Fibroblast of gingiva (primary cell): Measurements from ENCODE around the gene PTPRN2.
A peak's percentile ranks its signal among the peaks of the same experiment; 100 is the strongest.
"Not testable (repeated sequence)": the region's sequence is repeated elsewhere in the genome, so short reads cannot be mapped to it uniquely, and the experiment has no call there.

ENCODE experiments used
- DNase-seq: peaks from one replicate; pipeline ENCODE4 v3.0.0-alpha.2; 2011; ENCODE audit warnings: low read depth

PTPRN2 gene

GRCh38 chr7:158587162-158588084 lies at the start of gene PTPRN2:
TSS of gene PTPRN2 (minus strand) at chr7:158587823.
- DNase-seq, result peak; percentile 39

- no peak for DNase-seq
Observed at GRCh38 chr7:158633055-158633956, 45.7 kb upstream of the PTPRN2 start.

- no peak for DNase-seq
Observed at GRCh38 chr7:158631574-158632195, 44.1 kb upstream of the PTPRN2 start.

- not testable (repeated sequence) for DNase-seq
Observed at GRCh38 chr7:158626289-158626688, 38.7 kb upstream of the PTPRN2 start.

- no peak for DNase-seq
Observed at GRCh38 chr7:158623241-158623640, 35.6 kb upstream of the PTPRN2 start.

GRCh38 chr7:158620839-158621441 lies 33.3 kb upstream of the PTPRN2 start:
- no peak for DNase-seq

- DNase-seq, result no peak
Observed at GRCh38 chr7:158620418-158620817, 32.8 kb upstream of the PTPRN2 start.

GRCh38 chr7:158618745-158619140 lies 31.1 kb upstream of the PTPRN2 start:
- no peak for DNase-seq

GRCh38 chr7:158617737-158618128 lies 30.1 kb upstream of the PTPRN2 start:
- peak; percentile 9 for DNase-seq

- no peak for DNase-seq
Observed at GRCh38 chr7:158616050-158616449, 28.4 kb upstream of the PTPRN2 start.

- DNase-seq, result peak; percentile 73
Observed at GRCh38 chr7:158614700-158615099, 27.1 kb upstream of the PTPRN2 start.

- no peak for DNase-seq
Observed at GRCh38 chr7:158613481-158613880, 25.9 kb upstream of the PTPRN2 start.

GRCh38 chr7:158612546-158612945 lies 24.9 kb upstream of the PTPRN2 start:
- no peak for DNase-seq

- DNase-seq, result no peak
Observed at GRCh38 chr7:158611541-158611940, 23.9 kb upstream of the PTPRN2 start.

- DNase-seq, result no peak
Observed at GRCh38 chr7:158609313-158609974, 21.8 kb upstream of the PTPRN2 start.

GRCh38 chr7:158607563-158607962 lies 19.9 kb upstream of the PTPRN2 start:
- no peak for DNase-seq

GRCh38 chr7:158606671-158607424 lies 19.2 kb upstream of the PTPRN2 start:
- DNase-seq, result no peak

- DNase-seq, result no peak
Observed at GRCh38 chr7:158606129-158606528, 18.5 kb upstream of the PTPRN2 start.

GRCh38 chr7:158603773-158604755 lies 16.4 kb upstream of the PTPRN2 start:
- no peak for DNase-seq
